ENCODE results near the gene CHRDL2.
A peak's percentile ranks its signal among the peaks of the same experiment; 100 is the strongest.

Gene CHRDL2

GRCh38 chr11:74677131-74677530 is 54.1 kb downstream of the CHRDL2 start:
- no peak for TF ChIP-seq CTCF (conservative IDR thresholded peaks at IDR 0.05; ENCODE audit: low read depth, low read length)
- H3K4me3 ChIP-seq (ENCODE audit: low read length) = no peak overlapping the region
- DNase-seq (ENCODE audit: low read depth) = no peak

GRCh38 chr11:74676596-74676995 is 54.6 kb downstream of the CHRDL2 start:
- H3K4me3 ChIP-seq (ENCODE audit: low read length) = no peak overlapping the region
- DNase-seq (ENCODE audit: low read depth) = no peak
- no peak for TF ChIP-seq CTCF (conservative IDR thresholded peaks at IDR 0.05; ENCODE audit: low read depth, low read length)

- DNase-seq (ENCODE audit: low read depth) = peak; percentile 75
- TF ChIP-seq CTCF (conservative IDR thresholded peaks at IDR 0.05; ENCODE audit: low read depth, low read length) = no peak
Observed at GRCh38 chr11:74675761-74676160, 55.5 kb downstream of the CHRDL2 start.

GRCh38 chr11:74673693-74674360 is 57.4 kb downstream of the CHRDL2 start:
- no peak overlapping the region for H3K4me3 ChIP-seq (ENCODE audit: low read length)
- DNase-seq (ENCODE audit: low read depth) = peak; percentile 52
- TF ChIP-seq CTCF (conservative IDR thresholded peaks at IDR 0.05; ENCODE audit: low read depth, low read length) = no peak

More at GRCh38 chr11:74675761-74676160, 55.5 kb downstream of the CHRDL2 start:
- no peak overlapping the region for H3K4me3 ChIP-seq (ENCODE audit: low read length)

GRCh38 chr11:74672956-74673692 is 58.1 kb downstream of the CHRDL2 start:
- peak; percentile 98 for DNase-seq (ENCODE audit: low read depth)
- no peak overlapping the region for H3K4me3 ChIP-seq (ENCODE audit: low read length)
- TF ChIP-seq CTCF (conservative IDR thresholded peaks at IDR 0.05; ENCODE audit: low read depth, low read length) = no peak

GRCh38 chr11:74672332-74672955 is 58.8 kb downstream of the CHRDL2 start:
- no peak overlapping the region for H3K4me3 ChIP-seq (ENCODE audit: low read length)
- DNase-seq (ENCODE audit: low read depth) = no peak
- peak; percentile 1 for TF ChIP-seq CTCF (conservative IDR thresholded peaks at IDR 0.05; ENCODE audit: low read depth, low read length)
